Upper lobe of right lung (tissue), 1 donor: Measurements from ENCODE around the gene TULP4. TPM values are rescaled to one million over a fixed set of nuclear protein-coding genes. Genes with fewer than 3 reads are reported as not detected.

Experiments
- ATAC-seq: fragments of 200-7000 bp; cut with Tn5 transposase; one replicate; pipeline ENCODE4 v1.9.1; 2020; ENCODE audit warnings: mild to moderate bottlenecking, moderate library complexity
- DNase-seq: peaks from one replicate; pipeline ENCODE4 v3.0.0-alpha.2; 2020
- H3K27ac ChIP-seq: fragments of 200-600 bp; one replicate; pipeline ENCODE4 v1.8.0; 2022
- H3K27me3 ChIP-seq: fragments of 200-600 bp; one replicate; pipeline ENCODE4 v1.8.0; 2022; ENCODE audit warnings: mild to moderate bottlenecking
- H3K36me3 ChIP-seq: fragments of 200-600 bp; one replicate; pipeline ENCODE4 v1.8.0; 2022
- H3K4me1 ChIP-seq: fragments of 200-600 bp; one replicate; pipeline ENCODE4 v1.8.0; 2022
- H3K4me3 ChIP-seq: fragments of 200-600 bp; one replicate; pipeline ENCODE4 v1.8.0; 2022; ENCODE audit warnings: mild to moderate bottlenecking
- H3K9me3 ChIP-seq: fragments of 200-600 bp; one replicate; pipeline ENCODE4 v1.8.0; 2022
- intact Hi-C: fragments of 100-400 bp; cut with DNase I; formaldehyde crosslinking; loops from one replicate; pipeline ENCODE4 v1.11.0; 2022
- total RNA-seq: library from RNA; stranded (reverse); fragmentation: NEBNext Ultra II Directional; extraction: Animal tissue kit (Norgen Biotek cat#: 25700); gene quantifications from one replicate; pipeline ENCODE4 v1.2.1, GENCODE V29; 2021
- TF ChIP-seq, protein P1 (sequence below): fragments of 200-600 bp; IDR thresholded peaks from one replicate; pipeline ENCODE4 v1.8.0; 2022; ENCODE audit warnings: antibody characterized with exemption
- donor health status: DM: no; HTN: yes; CAD: no; lungs with severe emphysema.

Gene TULP4
- total RNA-seq, 1 donor from 2014 or later = 94.1 TPM

DNA sequence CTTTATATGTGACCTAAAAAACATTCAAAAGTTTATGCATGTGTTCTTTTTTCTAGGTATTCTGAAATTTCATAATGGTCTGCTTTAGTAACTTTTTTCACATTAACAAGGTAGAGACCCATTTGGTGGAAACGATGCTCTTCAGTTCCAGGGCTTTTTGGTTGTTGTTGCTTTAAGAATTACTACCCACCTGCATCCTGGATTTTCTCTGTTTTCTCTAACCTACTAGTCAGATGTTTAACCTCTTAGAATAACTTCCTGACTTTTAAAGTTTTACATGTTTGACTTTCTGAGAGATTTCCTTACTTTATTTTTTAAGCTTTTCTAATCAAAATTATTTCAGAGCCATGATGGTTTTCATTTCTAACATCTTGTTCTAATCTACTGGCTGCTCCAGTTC lies 14.9 kb downstream of the TULP4 start:
- no peaks in the 10 kb centered on the region for H3K4me1 ChIP-seq
- no peaks in the 10 kb centered on the region for H3K27me3 ChIP-seq
- no peaks in the 10 kb centered on the region for H3K9me3 ChIP-seq
- H3K27ac ChIP-seq = no peak overlapping the region
- TF ChIP-seq, protein P1, sequence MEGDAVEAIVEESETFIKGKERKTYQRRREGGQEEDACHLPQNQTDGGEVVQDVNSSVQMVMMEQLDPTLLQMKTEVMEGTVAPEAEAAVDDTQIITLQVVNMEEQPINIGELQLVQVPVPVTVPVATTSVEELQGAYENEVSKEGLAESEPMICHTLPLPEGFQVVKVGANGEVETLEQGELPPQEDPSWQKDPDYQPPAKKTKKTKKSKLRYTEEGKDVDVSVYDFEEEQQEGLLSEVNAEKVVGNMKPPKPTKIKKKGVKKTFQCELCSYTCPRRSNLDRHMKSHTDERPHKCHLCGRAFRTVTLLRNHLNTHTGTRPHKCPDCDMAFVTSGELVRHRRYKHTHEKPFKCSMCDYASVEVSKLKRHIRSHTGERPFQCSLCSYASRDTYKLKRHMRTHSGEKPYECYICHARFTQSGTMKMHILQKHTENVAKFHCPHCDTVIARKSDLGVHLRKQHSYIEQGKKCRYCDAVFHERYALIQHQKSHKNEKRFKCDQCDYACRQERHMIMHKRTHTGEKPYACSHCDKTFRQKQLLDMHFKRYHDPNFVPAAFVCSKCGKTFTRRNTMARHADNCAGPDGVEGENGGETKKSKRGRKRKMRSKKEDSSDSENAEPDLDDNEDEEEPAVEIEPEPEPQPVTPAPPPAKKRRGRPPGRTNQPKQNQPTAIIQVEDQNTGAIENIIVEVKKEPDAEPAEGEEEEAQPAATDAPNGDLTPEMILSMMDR = no peak
- intact Hi-C loops = no loop called here
- H3K4me3 ChIP-seq = no peak overlapping the region
- ATAC-seq (no peak), DNase-seq (no peak)
- no peaks in the 10 kb centered on the region for H3K36me3 ChIP-seq

DNA sequence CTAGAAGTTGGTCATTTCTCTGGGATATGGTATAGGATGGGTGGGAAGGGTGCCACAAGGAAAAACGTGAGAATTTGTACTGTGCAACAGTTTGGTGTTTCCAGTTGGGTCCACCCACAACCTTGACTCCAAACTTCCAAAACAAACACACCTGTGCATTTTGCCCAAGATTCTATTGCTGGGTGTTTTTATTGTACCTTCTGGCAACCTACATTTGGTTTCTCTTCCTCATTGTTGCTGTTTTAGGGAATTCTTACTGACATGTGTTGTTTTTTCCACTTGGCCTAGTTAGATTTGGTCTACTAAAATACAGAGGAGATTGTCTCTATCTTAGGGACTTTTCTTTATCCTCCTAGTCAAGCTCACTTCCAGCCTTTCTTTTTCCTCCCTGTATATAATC lies 16.7 kb downstream of the TULP4 start:
- ATAC-seq = no peak
- intact Hi-C loops = no loop called here
- no peak overlapping the region for H3K4me3 ChIP-seq
- TF ChIP-seq, protein P1 = no peak
- DNase-seq = no peak
- H3K27me3 ChIP-seq = no peaks in the 10 kb centered on the region
- H3K4me1 ChIP-seq = no peaks in the 10 kb centered on the region
- no peaks in the 10 kb centered on the region for H3K36me3 ChIP-seq
- no peak overlapping the region for H3K27ac ChIP-seq
- no peaks in the 10 kb centered on the region for H3K9me3 ChIP-seq

DNA sequence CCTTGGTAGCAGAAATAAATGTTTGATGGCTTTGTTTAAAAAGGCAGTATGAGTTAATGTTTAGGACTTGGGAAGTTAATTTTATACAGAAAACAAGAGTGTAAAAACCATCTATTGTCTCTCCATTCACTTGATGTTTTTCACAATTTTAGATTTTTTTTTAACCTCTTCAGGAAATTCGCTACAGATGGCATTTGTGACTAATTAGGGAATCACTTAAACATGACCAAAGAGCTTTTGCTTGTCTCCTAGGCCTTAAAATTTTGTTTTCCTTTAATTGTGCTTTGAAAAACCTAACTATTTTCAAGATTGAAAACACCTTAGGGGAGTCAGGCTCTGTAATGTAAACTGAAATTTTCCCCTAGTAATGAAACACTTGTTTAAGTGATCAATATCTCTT lies 17.3 kb downstream of the TULP4 start:
- TF ChIP-seq, protein P1 = no peak
- H3K4me3 ChIP-seq = no peak overlapping the region
- DNase-seq (no peak), ATAC-seq (no peak)
- H3K27ac ChIP-seq = no peak overlapping the region
- no peaks in the 10 kb centered on the region for H3K9me3 ChIP-seq
- intact Hi-C loops = no loop called here
- H3K36me3 ChIP-seq = no peaks in the 10 kb centered on the region
- no peaks in the 10 kb centered on the region for H3K27me3 ChIP-seq
- H3K4me1 ChIP-seq = no peaks in the 10 kb centered on the region

DNA sequence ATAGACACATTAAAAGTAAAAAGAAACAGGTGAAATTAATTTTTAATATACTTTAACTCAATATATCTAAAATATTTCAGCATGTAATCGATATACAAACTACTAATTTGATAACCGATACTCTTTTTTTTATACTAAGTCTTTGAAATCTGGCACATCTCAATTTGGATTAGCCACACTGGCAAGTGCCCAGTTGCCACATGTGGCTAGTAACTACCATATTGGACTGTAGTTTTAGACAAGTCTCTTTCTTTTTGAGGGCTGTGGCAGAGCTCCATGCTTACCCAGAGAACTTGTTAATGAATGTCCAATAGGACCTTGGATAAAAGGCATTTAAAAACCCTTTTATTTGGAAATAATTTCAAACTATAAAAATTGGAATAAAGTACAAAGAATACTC lies 17.8 kb downstream of the TULP4 start:
- intact Hi-C loops = no loop called here
- Histone ChIP-seq H3K27ac (no peak overlapping the region), H3K9me3 (no peaks in the 10 kb centered on the region), H3K4me1 (no peaks in the 10 kb centered on the region), H3K36me3 (no peaks in the 10 kb centered on the region), H3K4me3 (no peak overlapping the region), H3K27me3 (no peaks in the 10 kb centered on the region)
- TF ChIP-seq, protein P1 = no peak
- DNase-seq (no peak), ATAC-seq (no peak)

DNA sequence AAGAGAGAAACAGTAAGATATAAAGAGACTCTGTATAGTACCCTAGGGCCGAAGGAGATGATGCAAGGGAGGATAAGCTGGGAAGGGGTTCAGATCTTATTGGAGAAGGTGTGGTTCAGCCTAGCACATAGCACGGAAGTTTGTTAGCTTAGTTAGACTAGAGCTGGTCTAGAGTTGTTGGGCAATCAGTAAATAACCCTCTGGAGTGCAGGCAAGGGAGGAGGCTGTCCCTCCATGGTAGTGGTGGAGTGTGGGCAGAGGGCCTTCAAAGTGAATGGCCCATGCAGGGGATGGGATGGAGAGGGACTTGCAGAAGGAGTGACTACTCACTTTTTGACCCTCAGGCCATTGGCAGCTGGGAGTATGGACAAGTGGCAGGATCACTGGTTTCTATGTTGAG lies 20.0 kb downstream of the TULP4 start:
- H3K4me1 ChIP-seq = peaks cover 4% of the 10 kb centered on the region
- DNase-seq = no peak

More for the DNA sequence above, 20.0 kb downstream of the TULP4 start:
- Histone ChIP-seq H3K4me3 (no peak overlapping the region), H3K36me3 (no peaks in the 10 kb centered on the region), H3K27me3 (no peaks in the 10 kb centered on the region), H3K27ac (no peak overlapping the region), H3K9me3 (no peaks in the 10 kb centered on the region)
- TF ChIP-seq, protein P1 = no peak
- peak; percentile 92 for ATAC-seq
- intact Hi-C loops = no loop called here
